ENCODE results near the gene MERTK. TPM values are rescaled to one million over a fixed set of nuclear protein-coding genes. Genes with fewer than 3 reads are reported as not detected.

The MERTK gene
- total and polyA plus RNA-seq, 10 of the 15 experiments (the other 5 are each of a cell fraction or from before 2014, with no cell fraction given): 0.13 to 30.6 (median 0.50) TPM

DNA sequence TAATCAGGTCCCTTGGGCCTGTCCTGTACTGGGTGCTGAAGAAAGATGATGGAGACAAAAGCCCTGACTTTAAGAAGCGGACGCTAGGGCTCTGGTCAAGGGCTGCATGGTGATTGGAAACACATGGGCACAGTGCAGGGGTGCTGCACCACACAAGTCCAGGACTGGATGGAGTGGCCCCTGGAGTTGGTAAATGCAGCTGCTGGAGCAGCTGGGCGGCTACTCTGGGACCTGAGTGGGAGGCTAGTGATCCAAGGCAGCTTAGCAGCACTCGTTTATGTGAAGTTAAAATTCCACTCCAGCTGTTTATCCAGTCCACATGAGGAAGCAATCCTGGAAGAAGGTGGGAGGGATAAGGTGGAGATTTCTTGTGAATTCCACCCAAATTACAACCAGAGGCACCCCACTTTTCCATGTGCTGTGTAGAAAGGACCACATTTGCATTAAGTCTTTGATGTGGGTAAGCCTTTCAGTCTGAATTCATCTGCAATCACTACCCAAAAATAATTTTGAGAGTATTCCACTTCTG, 24.9 kb downstream of the MERTK start (continued):
- TF ChIP-seq, protein P1, sequence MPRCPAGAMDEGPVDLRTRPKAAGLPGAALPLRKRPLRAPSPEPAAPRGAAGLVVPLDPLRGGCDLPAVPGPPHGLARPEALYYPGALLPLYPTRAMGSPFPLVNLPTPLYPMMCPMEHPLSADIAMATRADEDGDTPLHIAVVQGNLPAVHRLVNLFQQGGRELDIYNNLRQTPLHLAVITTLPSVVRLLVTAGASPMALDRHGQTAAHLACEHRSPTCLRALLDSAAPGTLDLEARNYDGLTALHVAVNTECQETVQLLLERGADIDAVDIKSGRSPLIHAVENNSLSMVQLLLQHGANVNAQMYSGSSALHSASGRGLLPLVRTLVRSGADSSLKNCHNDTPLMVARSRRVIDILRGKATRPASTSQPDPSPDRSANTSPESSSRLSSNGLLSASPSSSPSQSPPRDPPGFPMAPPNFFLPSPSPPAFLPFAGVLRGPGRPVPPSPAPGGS (IDR thresholded peaks at IDR 0.05; ENCODE audit: borderline replicate concordance, insufficient read depth, low read depth, low read length, poor library complexity, severe bottlenecking): no peak
- TF ChIP-seq, protein P2, sequence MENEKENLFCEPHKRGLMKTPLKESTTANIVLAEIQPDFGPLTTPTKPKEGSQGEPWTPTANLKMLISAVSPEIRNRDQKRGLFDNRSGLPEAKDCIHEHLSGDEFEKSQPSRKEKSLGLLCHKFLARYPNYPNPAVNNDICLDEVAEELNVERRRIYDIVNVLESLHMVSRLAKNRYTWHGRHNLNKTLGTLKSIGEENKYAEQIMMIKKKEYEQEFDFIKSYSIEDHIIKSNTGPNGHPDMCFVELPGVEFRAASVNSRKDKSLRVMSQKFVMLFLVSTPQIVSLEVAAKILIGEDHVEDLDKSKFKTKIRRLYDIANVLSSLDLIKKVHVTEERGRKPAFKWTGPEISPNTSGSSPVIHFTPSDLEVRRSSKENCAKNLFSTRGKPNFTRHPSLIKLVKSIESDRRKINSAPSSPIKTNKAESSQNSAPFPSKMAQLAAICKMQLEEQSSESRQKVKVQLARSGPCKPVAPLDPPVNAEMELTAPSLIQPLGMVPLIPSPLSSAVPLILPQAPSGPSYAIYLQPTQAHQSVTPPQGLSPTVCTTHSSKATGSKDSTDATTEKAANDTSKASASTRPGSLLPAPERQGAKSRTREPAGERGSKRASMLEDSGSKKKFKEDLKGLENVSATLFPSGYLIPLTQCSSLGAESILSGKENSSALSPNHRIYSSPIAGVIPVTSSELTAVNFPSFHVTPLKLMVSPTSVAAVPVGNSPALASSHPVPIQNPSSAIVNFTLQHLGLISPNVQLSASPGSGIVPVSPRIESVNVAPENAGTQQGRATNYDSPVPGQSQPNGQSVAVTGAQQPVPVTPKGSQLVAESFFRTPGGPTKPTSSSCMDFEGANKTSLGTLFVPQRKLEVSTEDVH (IDR thresholded peaks at IDR 0.05; ENCODE audit: low read depth, partially characterized antibody): no peak
- TF ChIP-seq, protein P3, sequence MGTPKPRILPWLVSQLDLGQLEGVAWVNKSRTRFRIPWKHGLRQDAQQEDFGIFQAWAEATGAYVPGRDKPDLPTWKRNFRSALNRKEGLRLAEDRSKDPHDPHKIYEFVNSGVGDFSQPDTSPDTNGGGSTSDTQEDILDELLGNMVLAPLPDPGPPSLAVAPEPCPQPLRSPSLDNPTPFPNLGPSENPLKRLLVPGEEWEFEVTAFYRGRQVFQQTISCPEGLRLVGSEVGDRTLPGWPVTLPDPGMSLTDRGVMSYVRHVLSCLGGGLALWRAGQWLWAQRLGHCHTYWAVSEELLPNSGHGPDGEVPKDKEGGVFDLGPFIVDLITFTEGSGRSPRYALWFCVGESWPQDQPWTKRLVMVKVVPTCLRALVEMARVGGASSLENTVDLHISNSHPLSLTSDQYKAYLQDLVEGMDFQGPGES (IDR thresholded peaks at IDR 0.05): no peak
- TF ChIP-seq, protein P4, sequence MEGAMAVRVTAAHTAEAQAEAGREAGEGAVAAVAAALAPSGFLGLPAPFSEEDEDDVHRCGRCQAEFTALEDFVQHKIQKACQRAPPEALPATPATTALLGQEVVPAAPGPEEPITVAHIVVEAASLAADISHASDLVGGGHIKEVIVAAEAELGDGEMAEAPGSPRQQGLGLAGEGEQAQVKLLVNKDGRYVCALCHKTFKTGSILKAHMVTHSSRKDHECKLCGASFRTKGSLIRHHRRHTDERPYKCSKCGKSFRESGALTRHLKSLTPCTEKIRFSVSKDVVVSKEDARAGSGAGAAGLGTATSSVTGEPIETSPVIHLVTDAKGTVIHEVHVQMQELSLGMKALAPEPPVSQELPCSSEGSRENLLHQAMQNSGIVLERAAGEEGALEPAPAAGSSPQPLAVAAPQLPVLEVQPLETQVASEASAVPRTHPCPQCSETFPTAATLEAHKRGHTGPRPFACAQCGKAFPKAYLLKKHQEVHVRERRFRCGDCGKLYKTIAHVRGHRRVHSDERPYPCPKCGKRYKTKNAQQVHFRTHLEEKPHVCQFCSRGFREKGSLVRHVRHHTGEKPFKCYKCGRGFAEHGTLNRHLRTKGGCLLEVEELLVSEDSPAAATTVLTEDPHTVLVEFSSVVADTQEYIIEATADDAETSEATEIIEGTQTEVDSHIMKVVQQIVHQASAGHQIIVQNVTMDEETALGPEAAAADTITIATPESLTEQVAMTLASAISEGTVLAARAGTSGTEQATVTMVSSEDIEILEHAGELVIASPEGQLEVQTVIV (IDR thresholded peaks at IDR 0.05; ENCODE audit: borderline replicate concordance, partially characterized antibody): no peak
- TF ChIP-seq ZNF207 (IDR thresholded peaks at IDR 0.05; ENCODE audit: borderline replicate concordance): no peak

All from GM12878 (cell line).